Adrenal gland (tissue), 12 donors: Measurements from ENCODE around the gene GSX2. TPM values are rescaled to one million over a fixed set of nuclear protein-coding genes. Genes with fewer than 3 reads are reported as not detected.
A peak's percentile ranks its signal among the peaks of the same experiment; 100 is the strongest.

ENCODE experiments used
- DNase-seq, 7 donors: peaks; one replicate each; pipeline ENCODE4 v3.0.0-alpha.2; 2019 to 2020
- H3K27ac ChIP-seq, 5 donors: fragments of 200-600 bp; sonication (generic) in 4 of 5; 1 replicate in 3 of 5; 2 replicates in 2 of 5; pipeline versions ENCODE4 v1.5.1 to v1.8.0; 2016 to 2020; ENCODE audit warnings: mild to moderate bottlenecking in 1 of 5
- H3K27me3 ChIP-seq: fragments of 200-600 bp; 2 replicates; pipeline ENCODE4 v1.8.0; 2021
- H3K36me3 ChIP-seq, 2 donors: fragments of 200-600 bp; replicated peaks in 1 of 2; 1 replicate in 1 of 2; 2 replicates in 1 of 2; pipeline versions ENCODE4 v1.5.1 to v1.8.0; 2018 to 2022
- H3K4me1 ChIP-seq, 2 donors: fragments of 200-600 bp; replicated peaks in 1 of 2; 1 replicate in 1 of 2; 2 replicates in 1 of 2; pipeline versions ENCODE4 v1.5.1 to v1.8.0; 2018 to 2021
- H3K4me3 ChIP-seq, 4 donors: fragments of 200-600 bp; sonication (generic) in 3 of 4; one replicate each; pipeline ENCODE4 v1.5.1; 2016 to 2018
- H3K9me3 ChIP-seq, 3 donors: fragments of 200-600 bp; sonication (generic) in 1 of 3; replicated peaks in 1 of 3; 1 replicate in 2 of 3; 2 replicates in 1 of 3; pipeline versions ENCODE4 v1.5.1 to v1.8.0; 2016 to 2021
- POLR2A ChIP-seq, 2 donors: fragments of 450-650 bp; IDR thresholded peaks; one replicate each; pipeline ENCODE4 v1.6.1; 2017; ENCODE audit warnings: antibody characterized with exemption in 2 of 2, mild to moderate bottlenecking in 2 of 2, moderate library complexity in 1 of 2
- WGBS, 4 donors: extraction: QIAGEN DNeasy Blood & Tissue Kit in 2 of 4; methylation state at CpG; one replicate each; pipeline versions ENCODE4 v1.1.5 to v1.1.7; 2013 to 2017; 5-methylcytosine and 5-hydroxymethylcytosine counted together
- intact Hi-C, 2 donors: fragments of 100-400 bp; cut with DNase I; formaldehyde crosslinking; loops; one replicate each; pipeline versions ENCODE4 v1.14.1 to v1.15.0; 2022 to 2023
- polyA plus RNA-seq, 3 donors: library from polyadenylated mRNA; stranded (reverse); fragments of 200-250 nt in 2 of 3; fragments of 350-450 nt in 1 of 3; fragmentation: Illumina TruSeq in 1 of 3; extraction: RNeasy Lipid Tissue Mini Kit (QIAGEN cat#74804) in 1 of 3; gene quantifications; one replicate each; pipeline ENCODE4 v1.2.3, GENCODE V29; 2013 to 2014
- total RNA-seq, 9 donors: library from RNA; depleted of rRNA in 4 of 9; stranded (reverse); fragments of >200 nt in 4 of 9; fragments of 120-200 nt in 1 of 9; fragmentation: NEBNext Ultra II Directional in 1 of 9; extraction: Animal tissue kit (Norgen Biotek cat#: 25700) in 1 of 9; gene quantifications; one replicate each; pipeline versions ENCODE4 v1.1.0 to v1.2.4, GENCODE V29; 2013 to 2023
- TF ChIP-seq, protein P1 (sequence below), 6 experiments: fragments of 450-650 bp in 4 of 6; fragments of 200-600 bp in 2 of 6; sonication (generic) in 1 of 6; IDR thresholded peaks; 1 replicate in 5 of 6; 2 replicates in 1 of 6; pipeline versions ENCODE4 v1.5.1 to v1.8.0; 2016 to 2021; ENCODE audit warnings: antibody characterized with exemption in 6 of 6, mild to moderate bottlenecking in 2 of 6, moderate library complexity in 1 of 6
- donor health status: healthy with polysubstance abuse.
- donor health status: Bipolar disorder and iron deficiency.
- donor health status: DM: yes; HTN: yes; CAD: no.
- donor health status: DM: no; HTN: no; CAD: no.
- donor health status: DM: no; HTN: no; CAD: no.
- donor health status: DM: yes; HTN: yes; CAD: no.

Gene GSX2
- total and polyA plus RNA-seq, 12 donors, result not detected

- Histone ChIP-seq H3K4me3 (no peak overlapping the region), H3K9me3 (no peaks in the 10 kb centered on the region), H3K27me3 (no peaks in the 10 kb centered on the region), H3K36me3 (no peaks in the 10 kb centered on the region), H3K27ac (peak overlapping the region in 2 of 5 donors; percentile 35 to 59), H3K4me1 (peaks cover 6 to 25% of the 10 kb centered on the region in 2 donors)
- TF ChIP-seq, protein P1, sequence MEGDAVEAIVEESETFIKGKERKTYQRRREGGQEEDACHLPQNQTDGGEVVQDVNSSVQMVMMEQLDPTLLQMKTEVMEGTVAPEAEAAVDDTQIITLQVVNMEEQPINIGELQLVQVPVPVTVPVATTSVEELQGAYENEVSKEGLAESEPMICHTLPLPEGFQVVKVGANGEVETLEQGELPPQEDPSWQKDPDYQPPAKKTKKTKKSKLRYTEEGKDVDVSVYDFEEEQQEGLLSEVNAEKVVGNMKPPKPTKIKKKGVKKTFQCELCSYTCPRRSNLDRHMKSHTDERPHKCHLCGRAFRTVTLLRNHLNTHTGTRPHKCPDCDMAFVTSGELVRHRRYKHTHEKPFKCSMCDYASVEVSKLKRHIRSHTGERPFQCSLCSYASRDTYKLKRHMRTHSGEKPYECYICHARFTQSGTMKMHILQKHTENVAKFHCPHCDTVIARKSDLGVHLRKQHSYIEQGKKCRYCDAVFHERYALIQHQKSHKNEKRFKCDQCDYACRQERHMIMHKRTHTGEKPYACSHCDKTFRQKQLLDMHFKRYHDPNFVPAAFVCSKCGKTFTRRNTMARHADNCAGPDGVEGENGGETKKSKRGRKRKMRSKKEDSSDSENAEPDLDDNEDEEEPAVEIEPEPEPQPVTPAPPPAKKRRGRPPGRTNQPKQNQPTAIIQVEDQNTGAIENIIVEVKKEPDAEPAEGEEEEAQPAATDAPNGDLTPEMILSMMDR (IDR thresholded peaks at IDR 0.05), result no peak
- TF ChIP-seq POLR2A (IDR thresholded peaks at IDR 0.05), result no peak
- intact Hi-C loops, result no loop called here
- no peak for DNase-seq
- 49 to 65% (median 57%) methylated on average over 2 of the region's 2 CpGs for WGBS, 4 donors
These were observed 33.2 kb upstream of the GSX2 start for GRCh38 chr4:54066718-54067129.

DNA sequence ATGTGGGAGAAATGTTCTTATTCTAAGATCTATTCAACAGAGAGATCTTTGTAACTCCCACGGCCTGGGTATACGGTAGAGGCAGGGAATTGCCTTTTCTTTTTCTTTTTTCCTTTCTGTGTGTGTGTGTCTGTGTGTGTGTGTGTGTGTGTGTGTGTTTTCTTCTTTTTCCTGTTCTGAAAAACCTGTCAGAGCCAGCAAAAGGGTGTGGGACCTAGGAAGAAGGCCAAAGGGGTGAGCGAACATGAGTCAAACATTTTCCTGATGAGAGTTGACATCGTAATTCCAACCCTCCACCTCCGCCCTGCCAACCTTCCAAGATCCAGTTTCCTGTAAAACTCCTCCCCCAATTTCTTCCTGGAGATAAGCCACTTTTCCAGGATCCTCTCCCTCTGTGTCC is 32.8 kb upstream of the GSX2 start:
- no peaks in the 10 kb centered on the region for H3K36me3 ChIP-seq
- no peaks in the 10 kb centered on the region for H3K9me3 ChIP-seq
- peak in 5 of 7 donors; percentile 15 to 60 (median 23) for DNase-seq
- TF ChIP-seq, protein P1 (IDR thresholded peaks at IDR 0.05), result no peak
- no peak for TF ChIP-seq POLR2A (IDR thresholded peaks at IDR 0.05)
- H3K27me3 ChIP-seq, result no peaks in the 10 kb centered on the region
- peak overlapping the region in 2 of 5 donors; percentile 35 to 59 for H3K27ac ChIP-seq
- 60 to 64% (median 62%) methylated on average over 5 of the region's 5 CpGs for WGBS, 4 donors
- intact Hi-C loops, result no loop called here
- H3K4me1 ChIP-seq, result peaks cover 5 to 20% of the 10 kb centered on the region in 2 donors
- no peak overlapping the region for H3K4me3 ChIP-seq

- Histone ChIP-seq H3K27me3 (no peaks in the 10 kb centered on the region), H3K27ac (no peak overlapping the region), H3K9me3 (no peaks in the 10 kb centered on the region), H3K4me1 (no peaks in the 10 kb centered on the region), H3K4me3 (no peak overlapping the region), H3K36me3 (no peaks in the 10 kb centered on the region)
- no peak for DNase-seq
- 66 to 84% (median 80%) methylated on average over 2 of the region's 2 CpGs for WGBS, 4 donors
- intact Hi-C loops, result no loop called here
- TF ChIP-seq, protein P1 (IDR thresholded peaks at IDR 0.05), result no peak
- no peak for TF ChIP-seq POLR2A (IDR thresholded peaks at IDR 0.05)
These were observed 26.6 kb upstream of the GSX2 start for GRCh38 chr4:54073271-54073880.

GRCh38 chr4:54074381-54074780 is 25.6 kb upstream of the GSX2 start:
- no peaks in the 10 kb centered on the region for H3K9me3 ChIP-seq
- DNase-seq, result no peak
- no peaks in the 10 kb centered on the region for H3K4me1 ChIP-seq
- TF ChIP-seq, protein P1 (IDR thresholded peaks at IDR 0.05), result no peak
- no peak for TF ChIP-seq POLR2A (IDR thresholded peaks at IDR 0.05)
- no peak overlapping the region for H3K4me3 ChIP-seq
- H3K27me3 ChIP-seq, result no peaks in the 10 kb centered on the region
- intact Hi-C loops, result no loop called here
- no peak overlapping the region for H3K27ac ChIP-seq
- no peaks in the 10 kb centered on the region for H3K36me3 ChIP-seq
